Middle frontal gyrus (tissue), 1 donor: Measurements from ENCODE around the gene SLC25A33.

Experiments
- DNase-seq: peaks from one replicate; pipeline ENCODE4 v3.0.0-alpha.2; 2015; ENCODE audit warnings: low spot score; ENCODE audit errors: extremely low spot score

Gene SLC25A33

GRCh38 chr1:9600861-9601834 lies 61.9 kb downstream of the SLC25A33 start:
- no peak for DNase-seq

DNA sequence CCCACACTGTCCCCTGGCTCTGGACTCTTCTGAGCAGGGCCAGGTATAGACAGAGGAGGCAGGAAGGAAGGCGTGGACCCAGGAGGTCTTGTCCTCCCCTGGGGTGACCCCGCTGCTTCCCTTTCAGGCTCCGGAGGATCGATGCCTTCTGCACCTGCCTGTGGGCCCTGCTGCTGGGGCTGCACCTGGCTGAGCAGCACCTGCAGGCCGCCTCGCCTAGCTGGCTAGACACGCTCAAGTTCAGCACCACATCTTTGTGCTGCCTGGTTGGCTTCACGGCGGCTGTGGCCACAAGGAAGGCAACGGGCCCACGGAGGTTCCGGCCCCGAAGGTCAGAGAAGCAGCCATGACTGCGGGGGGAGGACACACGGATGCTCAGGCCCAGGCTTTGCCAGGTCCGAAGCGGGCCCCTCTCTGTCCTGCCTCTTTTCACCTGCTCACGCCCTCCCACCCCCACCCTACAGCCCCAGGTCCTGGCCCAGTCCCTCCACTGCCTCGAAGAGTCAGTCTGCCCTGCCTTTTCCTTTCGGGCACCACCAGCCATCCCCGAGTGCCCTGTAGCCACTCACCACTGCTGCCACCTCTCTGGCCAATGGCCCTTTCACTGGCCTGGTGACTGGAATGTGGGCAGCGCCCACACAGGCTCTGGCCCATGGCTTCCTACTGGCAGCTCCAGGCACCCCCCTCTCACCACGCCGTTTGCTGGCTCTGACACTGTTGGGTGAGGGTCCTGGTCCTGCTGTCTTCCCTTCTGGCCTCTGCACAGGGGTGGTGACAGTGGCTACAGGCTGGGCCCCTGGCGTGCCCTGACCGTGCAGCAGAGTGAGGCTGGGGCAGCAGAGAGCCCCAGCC lies 62.9 kb downstream of the SLC25A33 start:
- no peak for DNase-seq

- no peak for DNase-seq
Measured at GRCh38 chr1:9602794-9603167, 63.5 kb downstream of the SLC25A33 start.

DNA sequence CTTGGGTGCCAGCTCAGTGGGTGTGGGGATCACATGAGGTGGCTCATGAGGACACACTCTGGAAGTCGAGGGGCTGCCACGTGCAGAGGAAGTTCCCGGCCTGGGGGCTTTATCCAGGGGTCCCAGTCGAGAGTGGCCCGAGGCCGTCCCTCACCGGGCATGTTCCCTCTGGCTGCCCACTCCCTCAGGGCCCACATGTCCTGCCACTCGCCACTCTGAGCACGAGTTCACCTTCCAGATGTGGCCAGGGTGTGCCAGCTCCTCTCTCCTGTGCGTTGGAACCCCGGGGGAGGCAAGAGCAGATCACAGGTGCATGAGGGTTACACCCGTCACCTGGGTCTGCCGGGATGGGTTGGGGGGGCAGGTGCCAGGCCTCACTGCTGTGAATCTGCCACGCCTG lies 64.0 kb downstream of the SLC25A33 start:
- DNase-seq = no peak

DNA sequence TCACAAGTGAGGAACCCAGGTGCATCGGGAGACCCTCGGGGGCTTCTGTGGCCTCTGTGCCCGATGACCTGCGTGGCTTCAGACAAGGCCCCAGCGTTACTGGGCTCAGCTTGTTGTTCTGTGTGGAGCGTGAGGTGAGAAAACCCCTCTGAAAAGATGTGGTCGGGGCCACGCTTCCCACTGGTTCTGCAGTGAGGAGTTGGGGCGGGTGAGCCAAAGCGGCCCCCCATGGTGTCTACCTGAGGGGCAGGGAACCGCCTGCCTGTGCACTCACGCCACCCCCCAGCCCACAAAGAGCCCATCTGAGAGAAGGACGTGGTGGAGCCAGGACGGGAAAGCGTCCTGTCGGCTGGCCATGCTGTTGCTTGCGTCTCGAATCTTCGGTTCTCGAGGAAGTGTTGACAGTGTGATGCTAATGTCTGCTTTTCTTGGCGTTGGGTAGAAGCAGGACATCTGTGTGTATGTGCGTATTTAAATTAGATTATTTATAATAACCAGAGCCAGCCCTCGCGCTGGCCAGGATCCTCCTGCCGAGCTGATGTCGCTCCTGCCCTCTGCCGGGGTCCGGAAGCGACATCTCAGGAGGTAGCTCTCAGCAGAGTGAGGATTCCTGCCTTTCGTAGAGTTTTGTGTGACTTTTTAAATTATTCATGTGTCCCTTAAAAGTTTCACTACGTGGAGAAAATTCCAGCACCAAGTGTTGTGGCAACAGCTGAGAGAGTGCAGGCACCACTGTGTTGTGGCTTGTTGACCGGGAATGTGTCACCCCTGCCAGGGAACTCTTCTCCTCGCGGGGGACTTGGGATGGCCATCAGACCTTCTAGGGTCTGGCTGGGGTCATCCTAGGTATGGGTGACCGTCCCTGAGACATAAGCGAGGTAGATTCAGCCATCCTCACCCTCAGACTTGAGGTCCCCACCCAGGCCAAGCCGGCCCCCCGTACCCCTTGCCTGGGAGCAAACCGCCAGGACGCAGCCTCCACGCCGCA lies 64.8 kb downstream of the SLC25A33 start:
- no peak for DNase-seq

- DNase-seq = no peak
Measured at GRCh38 chr1:9604836-9605235, 65.6 kb downstream of the SLC25A33 start.

- no peak for DNase-seq
Measured at GRCh38 chr1:9605946-9606455, 66.7 kb downstream of the SLC25A33 start.

DNA sequence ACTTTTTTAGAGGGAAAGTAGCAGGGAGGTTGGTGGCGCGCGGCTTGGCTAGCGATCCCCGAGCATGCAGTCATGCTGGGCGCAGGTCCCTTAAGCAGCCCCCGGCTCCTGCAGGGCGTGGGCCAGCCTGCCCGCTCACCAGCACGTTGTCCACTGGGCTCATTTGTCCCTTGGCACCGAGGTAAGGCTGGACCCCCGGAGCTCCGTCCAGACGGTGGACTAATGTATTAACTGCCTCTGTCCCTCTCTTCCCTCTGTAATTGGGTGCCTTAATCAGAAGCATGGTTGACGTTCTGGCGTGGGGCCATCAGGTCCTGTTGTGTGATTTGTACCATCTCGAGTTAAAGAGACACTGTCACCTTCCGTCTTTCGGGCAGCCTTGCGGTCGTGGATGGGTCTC lies 67.2 kb downstream of the SLC25A33 start:
- no peak for DNase-seq

GRCh38 chr1:9606948-9607347 lies 67.7 kb downstream of the SLC25A33 start:
- no peak for DNase-seq

DNA sequence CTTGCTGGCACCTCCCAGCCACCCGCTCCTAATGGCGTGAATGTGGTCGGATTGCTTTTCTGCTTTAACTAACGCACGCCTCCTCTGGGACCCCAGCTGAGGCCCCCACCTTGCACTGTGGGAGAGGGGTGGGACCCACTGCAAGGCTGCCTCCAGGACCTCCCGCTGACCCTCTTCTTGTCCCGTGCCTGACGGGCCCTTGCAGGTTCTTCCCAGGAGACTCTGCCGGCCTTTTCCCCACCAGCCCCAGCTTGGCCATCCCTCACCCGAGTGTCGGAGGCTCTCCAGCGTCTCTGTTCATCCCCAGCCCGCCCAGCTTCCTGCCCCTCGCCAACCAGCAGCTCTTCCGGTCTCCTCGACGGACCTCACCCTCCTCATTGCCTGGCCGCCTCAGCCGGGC lies 68.1 kb downstream of the SLC25A33 start:
- DNase-seq = no peak

DNA sequence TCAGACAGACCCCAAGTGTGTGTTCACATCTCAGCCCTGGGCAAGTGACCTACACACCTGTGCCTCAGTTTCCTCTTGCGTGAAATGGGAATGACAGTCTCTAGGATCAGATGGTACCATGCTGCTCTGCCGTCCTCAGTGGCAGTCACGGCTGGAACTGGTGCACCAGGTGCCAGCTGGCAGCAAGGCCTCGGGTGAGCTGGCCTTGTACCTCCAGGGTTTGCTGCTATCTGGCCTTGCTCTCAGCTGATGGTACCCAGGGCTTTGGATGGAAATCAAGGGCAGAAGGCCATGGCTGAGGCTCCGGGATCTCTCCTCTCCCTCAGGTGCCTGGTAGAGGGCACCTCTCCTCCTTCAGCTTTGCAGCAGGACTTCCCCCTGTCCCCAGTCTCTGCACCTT lies 70.7 kb downstream of the SLC25A33 start:
- no peak for DNase-seq

DNA sequence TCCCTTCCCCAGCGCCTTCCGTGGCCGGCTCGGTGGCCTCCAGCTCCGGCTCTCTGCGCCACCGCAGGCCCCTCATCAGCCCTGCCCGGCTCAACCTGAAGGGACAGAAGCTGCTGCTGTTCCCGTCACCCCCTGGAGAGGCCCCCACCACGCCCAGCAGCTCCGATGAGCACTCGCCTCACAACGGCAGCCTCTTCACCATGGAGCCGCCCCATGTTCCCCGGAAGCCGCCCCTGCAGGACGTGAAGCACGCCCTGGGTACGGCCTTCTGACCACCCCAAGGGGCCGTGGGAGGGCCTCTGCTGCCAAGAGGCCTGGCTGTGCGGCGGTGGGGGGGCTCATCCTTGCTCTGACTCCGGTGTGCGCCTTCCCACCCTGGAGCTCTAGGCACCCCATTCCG lies 71.3 kb downstream of the SLC25A33 start:
- no peak for DNase-seq

DNA sequence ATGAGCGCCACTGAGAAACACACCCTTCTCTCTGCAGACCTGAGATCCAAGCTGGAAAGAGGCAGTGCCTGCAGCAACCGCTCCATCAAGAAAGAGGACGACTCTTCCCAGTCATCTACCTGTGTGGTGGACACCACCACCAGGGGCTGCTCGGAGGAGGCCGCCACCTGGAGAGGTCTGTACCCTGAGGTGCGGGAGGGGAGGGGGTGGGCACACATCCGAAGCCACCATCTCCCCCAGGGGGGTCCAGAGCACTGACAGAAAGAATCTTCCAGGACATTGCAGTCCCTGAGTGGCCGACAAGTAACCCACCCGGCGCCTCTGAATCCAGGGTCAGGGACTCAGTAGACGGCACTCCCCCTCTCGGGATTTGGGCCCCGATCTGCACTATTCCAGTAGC lies 72.5 kb downstream of the SLC25A33 start:
- no peak for DNase-seq

- DNase-seq = no peak
Measured at GRCh38 chr1:9612162-9612845, 73.0 kb downstream of the SLC25A33 start.

DNA sequence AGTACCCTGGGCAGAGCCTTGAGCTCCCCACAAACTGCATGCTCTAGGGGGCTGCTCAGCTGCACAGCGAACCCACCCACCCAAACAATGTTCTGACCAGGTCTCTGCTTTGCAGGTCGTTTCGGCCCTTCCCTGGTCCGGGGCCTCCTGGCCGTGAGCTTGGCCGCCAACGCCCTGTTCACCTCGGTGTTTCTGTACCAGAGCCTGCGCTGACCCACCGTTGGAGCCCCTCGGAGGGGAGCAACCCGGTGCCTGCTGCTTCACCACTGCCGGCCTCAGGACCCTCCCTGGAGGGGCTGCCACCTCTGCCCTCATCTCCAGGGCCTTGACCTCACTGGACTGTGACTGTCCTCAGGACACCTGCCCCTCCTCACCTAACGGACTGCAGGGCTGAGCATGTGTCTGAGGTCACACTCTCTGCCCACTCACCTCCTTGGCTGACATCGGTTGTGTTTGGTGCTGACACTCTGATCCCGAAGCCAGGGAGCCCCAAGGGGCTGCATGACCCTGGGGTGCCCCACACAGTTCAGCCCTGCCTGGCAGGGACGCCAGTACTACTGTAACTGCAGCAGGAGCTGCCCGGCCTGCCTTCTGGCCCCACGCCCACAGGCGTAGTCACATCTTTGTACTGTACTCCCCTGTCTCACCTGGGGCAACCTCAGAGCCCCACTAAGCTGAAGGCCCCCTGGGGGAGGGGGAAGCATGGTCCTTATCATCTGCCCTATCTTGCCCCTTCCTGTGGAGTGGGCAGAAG lies 73.8 kb downstream of the SLC25A33 start:
- DNase-seq = no peak

DNA sequence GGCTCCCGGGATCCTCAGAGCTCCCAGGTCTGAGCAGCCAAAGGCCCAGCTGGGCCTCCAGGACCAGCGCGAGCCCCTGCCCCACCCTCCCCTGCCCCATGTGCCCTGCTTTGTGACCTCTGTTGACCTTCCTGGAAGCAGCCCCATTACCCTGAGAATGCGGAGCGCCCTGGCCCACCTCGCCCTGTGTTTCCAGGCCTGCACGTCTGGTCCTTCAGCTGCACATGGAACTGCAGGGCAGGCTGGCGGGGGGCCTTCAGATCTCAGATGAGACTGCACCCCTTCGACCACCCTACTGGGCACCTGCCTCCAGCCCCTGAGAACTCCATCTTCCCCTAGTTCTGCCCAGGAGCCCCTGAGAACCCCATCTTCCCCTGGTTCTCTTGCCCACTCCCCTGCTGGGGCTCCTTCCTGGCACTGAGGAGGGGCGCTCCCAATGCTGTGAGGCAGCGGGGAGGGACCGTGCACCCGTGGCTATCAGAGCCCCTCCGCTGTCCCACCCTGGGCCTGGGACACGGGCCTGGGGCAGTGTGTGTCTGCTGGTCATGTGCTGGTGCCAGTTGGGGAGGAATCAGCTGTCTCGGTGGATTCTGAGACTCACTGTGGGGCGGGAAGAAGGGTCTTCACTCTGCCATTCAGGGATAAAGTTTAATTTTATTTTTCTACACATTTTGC lies 74.5 kb downstream of the SLC25A33 start:
- no peak for DNase-seq

DNA sequence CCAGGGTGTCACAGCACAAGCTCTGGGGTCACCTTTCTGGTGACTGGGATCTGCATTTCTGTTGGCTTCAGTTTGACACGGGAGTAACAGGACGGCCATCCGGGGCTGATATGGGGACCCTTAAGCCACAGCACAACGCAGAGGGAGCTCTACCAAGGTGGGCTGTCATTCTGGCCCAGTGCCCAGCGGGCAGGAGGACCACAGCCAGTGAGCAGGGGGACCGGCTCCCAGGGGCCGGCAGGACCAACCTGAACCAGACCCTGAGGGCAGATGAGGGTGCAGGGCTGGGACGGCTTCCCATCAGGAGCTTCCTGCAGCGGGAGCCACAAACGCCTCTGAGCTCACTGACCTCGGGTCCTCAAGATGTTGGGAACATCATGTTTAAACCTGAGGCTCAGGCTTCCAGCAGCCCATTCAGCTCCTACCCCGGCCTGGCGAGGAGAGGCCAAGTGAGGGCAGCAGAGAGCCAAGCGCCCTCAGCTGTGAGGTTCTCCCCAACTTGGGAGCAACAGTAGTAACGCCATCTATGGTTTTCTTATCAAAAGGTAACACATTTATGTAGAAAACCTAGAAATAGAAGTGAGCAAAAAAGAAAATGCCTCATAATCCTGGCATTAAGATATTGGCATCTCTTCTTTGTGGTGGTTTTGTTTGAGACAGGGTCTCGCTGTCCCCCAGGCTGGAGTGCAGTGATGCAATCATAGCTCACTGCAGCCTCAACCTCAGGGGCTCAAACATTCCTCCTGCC lies 76.2 kb downstream of the SLC25A33 start:
- no peak for DNase-seq
